ENCODE results near the gene MAP4. TPM values are rescaled to one million over a fixed set of nuclear protein-coding genes. Genes with fewer than 3 reads are reported as not detected.

Gene MAP4
- total RNA-seq, 1 experiment from 2014 or later = 108 TPM

DNA sequence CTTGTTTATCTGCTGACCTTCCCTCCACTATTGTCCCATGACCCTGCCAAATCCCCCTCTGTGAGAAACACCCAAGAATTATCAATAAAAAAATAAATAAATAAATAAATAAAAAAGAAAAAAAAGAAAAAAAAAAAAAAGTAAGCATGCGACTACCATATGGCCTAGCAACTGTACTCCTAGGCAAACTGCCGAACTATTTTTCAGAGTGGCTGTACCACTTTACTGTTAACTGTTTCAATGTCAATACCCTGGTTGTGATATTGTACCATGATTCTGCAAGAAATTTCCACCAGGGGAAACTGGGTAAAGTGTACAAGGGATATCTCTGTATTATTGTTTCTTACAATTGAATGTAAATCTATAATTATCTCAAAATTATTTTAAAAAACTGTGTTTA, 41.3 kb upstream of the MAP4 start:
- H3K9me3 ChIP-seq (ENCODE audit: low read length) = no peaks in the 10 kb centered on the region
- no peaks in the 10 kb centered on the region for H3K27me3 ChIP-seq (ENCODE audit: low read length)
- ATAC-seq = no peak
- ChIA-PET CTCF (no interaction called here), POLR2A (ENCODE audit: unreplicated experiment) (no interaction called here)
- no peaks in the 10 kb centered on the region for H3K36me3 ChIP-seq (ENCODE audit: low read depth, low read length)
- no peak for DNase-seq
- no peaks in the 10 kb centered on the region for H3K9me2 ChIP-seq (replicated peaks; ENCODE audit: low read length)
- H3K4me2 ChIP-seq (ENCODE audit: low read length) = no peak overlapping the region
- no TSS peak for BruUV-seq (replicated peaks)
- no peak for TF ChIP-seq EZH2phosphoT487 (IDR thresholded peaks at IDR 0.05; ENCODE audit: borderline replicate concordance, low read length)
- no peak for TF ChIP-seq EZH2 (IDR thresholded peaks at IDR 0.05; ENCODE audit: low read length, unreplicated experiment)
- no peak for TF ChIP-seq CTCF (conservative IDR thresholded peaks at IDR 0.05; ENCODE audit: low read depth, low read length)
- H3K9ac ChIP-seq (ENCODE audit: low read length) = no peak overlapping the region
- H3K79me2 ChIP-seq (ENCODE audit: low read length) = peaks cover 61% of the 10 kb centered on the region
- H3K27ac ChIP-seq (ENCODE audit: low read length) = no peak overlapping the region
- peaks cover 6% of the 10 kb centered on the region; the same call in 1 of the 2 replicates for H4K20me1 ChIP-seq (ENCODE audit: low read length)
- no peak overlapping the region for H2AFZ ChIP-seq (ENCODE audit: low read length)
- no peaks in the 10 kb centered on the region for H3F3A ChIP-seq (ENCODE audit: low read length, unreplicated experiment)
- no peak overlapping the region for H3K4me3 ChIP-seq (ENCODE audit: low read length)
- H3K4me1 ChIP-seq (ENCODE audit: insufficient read depth, low read length) = no peaks in the 10 kb centered on the region
- intact Hi-C loops (cut with micrococcal nuclease) = no loop called here

DNA sequence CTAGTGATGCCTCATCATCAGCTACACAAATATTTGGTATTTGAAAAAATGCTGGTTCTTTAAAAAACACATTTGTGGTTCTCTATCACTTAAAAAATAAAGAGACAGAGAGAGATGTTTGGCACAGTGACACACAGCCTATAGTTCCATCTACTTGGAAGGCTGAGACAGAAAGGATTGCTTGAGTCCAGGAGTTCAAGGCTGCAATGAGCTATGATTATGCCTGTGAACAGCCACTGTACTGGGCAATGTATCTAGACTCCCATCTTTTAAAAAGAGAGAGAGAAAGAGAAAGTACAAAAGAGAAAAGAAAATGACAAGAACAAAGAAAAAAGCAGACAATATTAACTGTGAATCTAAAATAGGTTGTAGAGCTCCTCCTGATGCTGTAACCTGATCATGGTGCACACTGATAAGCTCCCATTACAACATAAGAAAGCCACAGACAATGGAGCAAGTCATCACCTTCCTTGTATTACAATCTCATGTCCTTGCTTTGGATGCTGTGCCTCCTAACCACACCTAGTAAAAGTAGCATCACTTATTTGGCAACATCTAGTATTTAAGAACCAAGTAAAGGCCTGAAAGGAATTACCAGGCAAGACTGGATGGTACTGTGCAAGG, 31.7 kb upstream of the MAP4 start:
- no peaks in the 10 kb centered on the region for H3K9me3 ChIP-seq (ENCODE audit: low read length)
- ChIA-PET CTCF (interaction anchor here (0.7 kb wide), 1 partner anchor 39 kb away, joined by 3 read pairs; no protein-coding TSS in a partner anchor), POLR2A (ENCODE audit: unreplicated experiment) (interaction anchor here (0.6 kb wide), 1 partner anchor 960 kb away, joined by 4 read pairs; no protein-coding TSS in a partner anchor)
- no peaks in the 10 kb centered on the region for H3K9me2 ChIP-seq (replicated peaks; ENCODE audit: low read length)
- H3K9ac ChIP-seq (ENCODE audit: low read length) = no peak overlapping the region
- no peak overlapping the region for H2AFZ ChIP-seq (ENCODE audit: low read length)
- no peak overlapping the region for H3K4me2 ChIP-seq (ENCODE audit: low read length)
- H3K36me3 ChIP-seq (ENCODE audit: low read depth, low read length) = peaks cover 18% of the 10 kb centered on the region; the same call in 1 of the 2 replicates
- H3K27me3 ChIP-seq (ENCODE audit: low read length) = no peaks in the 10 kb centered on the region
- DNase-seq (peak; percentile 46), ATAC-seq (peak; percentile 82)
- TF ChIP-seq EZH2 (IDR thresholded peaks at IDR 0.05; ENCODE audit: low read length, unreplicated experiment) (no peak), CTCF (conservative IDR thresholded peaks at IDR 0.05; ENCODE audit: low read depth, low read length) (no peak), EZH2phosphoT487 (IDR thresholded peaks at IDR 0.05; ENCODE audit: borderline replicate concordance, low read length) (no peak)
- H3K79me2 ChIP-seq (ENCODE audit: low read length) = peaks cover 74% of the 10 kb centered on the region
- peaks cover 27% of the 10 kb centered on the region for H4K20me1 ChIP-seq (ENCODE audit: low read length)
- H3K4me3 ChIP-seq (ENCODE audit: low read length) = no peak overlapping the region
- 0 out of 2 replicates have a peak, but pooled peaks cover 4% of the 10 kb centered on the region for H3K4me1 ChIP-seq (ENCODE audit: insufficient read depth, low read length)
- no peaks in the 10 kb centered on the region for H3F3A ChIP-seq (ENCODE audit: low read length, unreplicated experiment)
- intact Hi-C loops (cut with micrococcal nuclease) = no loop called here
- H3K27ac ChIP-seq (ENCODE audit: low read length) = no peak overlapping the region
- BruUV-seq (replicated peaks) = no TSS peak

Data from PC-3 (cell line).